ENCODE measurements around the gene FAM72A.
"Not testable (repeated sequence)": the region's sequence is repeated elsewhere in the genome, so short reads cannot be mapped to it uniquely, and the experiment has no call there.

DNA sequence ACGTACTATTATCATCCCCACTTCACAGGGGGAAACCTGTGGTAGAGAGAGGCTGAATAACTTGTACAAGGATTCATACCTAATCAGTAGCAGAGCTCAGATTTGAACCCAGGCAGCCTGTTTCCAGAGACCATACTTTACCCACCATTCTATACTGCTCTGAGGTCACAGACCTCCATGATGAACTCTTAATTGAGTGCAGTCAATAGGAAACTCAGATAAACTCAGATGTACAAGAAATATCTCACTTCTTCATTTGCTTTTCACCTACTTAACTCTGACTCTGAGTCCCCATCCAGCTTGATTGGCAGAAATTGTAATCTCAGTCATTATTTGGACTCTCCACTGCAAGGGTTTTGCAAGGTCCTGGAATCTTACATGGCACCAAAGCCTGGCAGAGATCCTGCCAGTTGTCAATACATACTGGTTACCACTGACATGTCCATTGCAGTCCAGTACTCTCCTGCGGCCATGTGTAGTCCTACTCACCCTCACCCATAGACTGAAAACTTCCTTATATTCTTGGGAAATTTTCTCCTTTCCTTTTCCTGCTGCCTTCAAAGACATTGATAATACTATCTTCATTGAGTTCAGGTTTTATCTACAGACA is 29.4 kb downstream of the FAM72A start:
- not testable (repeated sequence) for TF ChIP-seq POLR2A (IDR thresholded peaks at IDR 0.05)
- TF ChIP-seq, protein P1, sequence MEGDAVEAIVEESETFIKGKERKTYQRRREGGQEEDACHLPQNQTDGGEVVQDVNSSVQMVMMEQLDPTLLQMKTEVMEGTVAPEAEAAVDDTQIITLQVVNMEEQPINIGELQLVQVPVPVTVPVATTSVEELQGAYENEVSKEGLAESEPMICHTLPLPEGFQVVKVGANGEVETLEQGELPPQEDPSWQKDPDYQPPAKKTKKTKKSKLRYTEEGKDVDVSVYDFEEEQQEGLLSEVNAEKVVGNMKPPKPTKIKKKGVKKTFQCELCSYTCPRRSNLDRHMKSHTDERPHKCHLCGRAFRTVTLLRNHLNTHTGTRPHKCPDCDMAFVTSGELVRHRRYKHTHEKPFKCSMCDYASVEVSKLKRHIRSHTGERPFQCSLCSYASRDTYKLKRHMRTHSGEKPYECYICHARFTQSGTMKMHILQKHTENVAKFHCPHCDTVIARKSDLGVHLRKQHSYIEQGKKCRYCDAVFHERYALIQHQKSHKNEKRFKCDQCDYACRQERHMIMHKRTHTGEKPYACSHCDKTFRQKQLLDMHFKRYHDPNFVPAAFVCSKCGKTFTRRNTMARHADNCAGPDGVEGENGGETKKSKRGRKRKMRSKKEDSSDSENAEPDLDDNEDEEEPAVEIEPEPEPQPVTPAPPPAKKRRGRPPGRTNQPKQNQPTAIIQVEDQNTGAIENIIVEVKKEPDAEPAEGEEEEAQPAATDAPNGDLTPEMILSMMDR (IDR thresholded peaks at IDR 0.05): not testable (repeated sequence)
